Testis (tissue), 2 donors: ENCODE results near the gene AUTS2.

Source experiments
- POLR2A ChIP-seq: fragments of 450-650 bp; IDR thresholded peaks from one replicate; pipeline ENCODE4 v1.6.1; 2017; ENCODE audit warnings: antibody characterized with exemption, mild to moderate bottlenecking, moderate library complexity
- TF ChIP-seq, protein P1 (sequence below), 3 experiments: fragments of 450-650 bp in 2 of 3; fragments of 200-600 bp in 1 of 3; sonication (generic) in 1 of 3; IDR thresholded peaks; one replicate each; pipeline ENCODE4 v1.5.1; 2016 to 2019; ENCODE audit warnings: antibody characterized with exemption in 3 of 3, mild to moderate bottlenecking in 2 of 3, moderate library complexity in 1 of 3

GRCh38 chr7:70710651-70711050 is 1112.4 kb downstream of the AUTS2 start:
- TF ChIP-seq, protein P1, sequence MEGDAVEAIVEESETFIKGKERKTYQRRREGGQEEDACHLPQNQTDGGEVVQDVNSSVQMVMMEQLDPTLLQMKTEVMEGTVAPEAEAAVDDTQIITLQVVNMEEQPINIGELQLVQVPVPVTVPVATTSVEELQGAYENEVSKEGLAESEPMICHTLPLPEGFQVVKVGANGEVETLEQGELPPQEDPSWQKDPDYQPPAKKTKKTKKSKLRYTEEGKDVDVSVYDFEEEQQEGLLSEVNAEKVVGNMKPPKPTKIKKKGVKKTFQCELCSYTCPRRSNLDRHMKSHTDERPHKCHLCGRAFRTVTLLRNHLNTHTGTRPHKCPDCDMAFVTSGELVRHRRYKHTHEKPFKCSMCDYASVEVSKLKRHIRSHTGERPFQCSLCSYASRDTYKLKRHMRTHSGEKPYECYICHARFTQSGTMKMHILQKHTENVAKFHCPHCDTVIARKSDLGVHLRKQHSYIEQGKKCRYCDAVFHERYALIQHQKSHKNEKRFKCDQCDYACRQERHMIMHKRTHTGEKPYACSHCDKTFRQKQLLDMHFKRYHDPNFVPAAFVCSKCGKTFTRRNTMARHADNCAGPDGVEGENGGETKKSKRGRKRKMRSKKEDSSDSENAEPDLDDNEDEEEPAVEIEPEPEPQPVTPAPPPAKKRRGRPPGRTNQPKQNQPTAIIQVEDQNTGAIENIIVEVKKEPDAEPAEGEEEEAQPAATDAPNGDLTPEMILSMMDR (IDR thresholded peaks at IDR 0.05) = no peak
- no peak for TF ChIP-seq POLR2A
